Measurements from ENCODE around the gene DLEC1. TPM values are rescaled to one million over a fixed set of nuclear protein-coding genes. Genes with fewer than 3 reads are reported as not detected.

The DLEC1 gene
- total RNA-seq, 2 donors from 2014 or later: 3.9 to 6.0 TPM

- no peaks in the 10 kb centered on the region for H3K9me3 Mint-ChIP-seq
- H3K27me3 ChIP-seq (ENCODE audit: control insufficient read depth, insufficient read depth, low read length, poor library complexity, severe bottlenecking): no peaks in the 10 kb centered on the region
- peak overlapping the region; percentile 88 for H3K4me3 ChIP-seq (ENCODE audit: low read length)
- H3K36me3 ChIP-seq (ENCODE audit: control insufficient read depth, insufficient read depth, low read length): no peaks in the 10 kb centered on the region
- H3K4me1 ChIP-seq (ENCODE audit: control insufficient read depth, insufficient read depth, low read length): no peaks in the 10 kb centered on the region
- peaks cover 9% of the 10 kb centered on the region for H3K4me1 Mint-ChIP-seq
- no peaks in the 10 kb centered on the region for H3K9me3 ChIP-seq (ENCODE audit: control insufficient read depth, low read length)
- H3K36me3 Mint-ChIP-seq (ENCODE audit: low read depth): no peaks in the 10 kb centered on the region
- 85 to 86% methylated on average over 21 to 24 of the region's 24 CpGs for WGBS, 2 experiments (ENCODE audit: insufficient coverage in 1 of 2, insufficient read length in 1 of 2)
- peak overlapping the region; percentile 90 for H3K4me3 Mint-ChIP-seq
- H3K9ac ChIP-seq (ENCODE audit: extremely low read depth, low read length, poor library complexity, severe bottlenecking): peak overlapping the region; percentile 63
- no peak overlapping the region for H3K27ac ChIP-seq (ENCODE audit: low read depth, low read length)
- H3K27ac Mint-ChIP-seq: peak overlapping the region; percentile 100
- H3K27me3 Mint-ChIP-seq (ENCODE audit: insufficient read depth): no peaks in the 10 kb centered on the region
- no peak for DNase-seq
- TF ChIP-seq CTCF (conservative IDR thresholded peaks at IDR 0.05): no peak
Measured at GRCh38 chr3:38163841-38164642, 125.0 kb downstream of the DLEC1 start.

- peaks cover 9% of the 10 kb centered on the region for H3K4me1 Mint-ChIP-seq
- H3K9me3 Mint-ChIP-seq: no peaks in the 10 kb centered on the region
- peak overlapping the region; percentile 90 for H3K4me3 Mint-ChIP-seq
- no peak for DNase-seq
- H3K27ac ChIP-seq (ENCODE audit: low read depth, low read length): peak overlapping the region; percentile 94
- peak overlapping the region; percentile 88 for H3K4me3 ChIP-seq (ENCODE audit: low read length)
- H3K27me3 Mint-ChIP-seq (ENCODE audit: insufficient read depth): no peaks in the 10 kb centered on the region
- no peaks in the 10 kb centered on the region for H3K36me3 Mint-ChIP-seq (ENCODE audit: low read depth)
- WGBS, 2 experiments (ENCODE audit: insufficient coverage in 1 of 2, insufficient read length in 1 of 2): 16 to 42% methylated on average over 8 to 17 of the region's 17 CpGs
- no peaks in the 10 kb centered on the region for H3K36me3 ChIP-seq (ENCODE audit: control insufficient read depth, insufficient read depth, low read length)
- no peaks in the 10 kb centered on the region for H3K27me3 ChIP-seq (ENCODE audit: control insufficient read depth, insufficient read depth, low read length, poor library complexity, severe bottlenecking)
- TF ChIP-seq CTCF (conservative IDR thresholded peaks at IDR 0.05): no peak
- peak overlapping the region; percentile 100 for H3K27ac Mint-ChIP-seq
- H3K4me1 ChIP-seq (ENCODE audit: control insufficient read depth, insufficient read depth, low read length): no peaks in the 10 kb centered on the region
- H3K9me3 ChIP-seq (ENCODE audit: control insufficient read depth, low read length): no peaks in the 10 kb centered on the region
- peak overlapping the region; percentile 63 for H3K9ac ChIP-seq (ENCODE audit: extremely low read depth, low read length, poor library complexity, severe bottlenecking)
Measured at GRCh38 chr3:38164643-38164951, 125.6 kb downstream of the DLEC1 start.

- no peak for TF ChIP-seq CTCF (conservative IDR thresholded peaks at IDR 0.05)
- H3K27ac Mint-ChIP-seq: peak within 1 kb of the TSS; percentile 100
- H3K4me1 ChIP-seq (ENCODE audit: control insufficient read depth, insufficient read depth, low read length): no peaks in the 10 kb centered on the region
- DNase-seq: peak; percentile 97
- peak within 1 kb of the TSS; percentile 63 for H3K9ac ChIP-seq (ENCODE audit: extremely low read depth, low read length, poor library complexity, severe bottlenecking)
- H3K4me1 Mint-ChIP-seq: peaks cover 9% of the 10 kb centered on the region
- H3K27me3 Mint-ChIP-seq (ENCODE audit: insufficient read depth): no peaks in the 10 kb centered on the region
- H3K4me3 Mint-ChIP-seq: peak within 1 kb of the TSS; percentile 90
- no peaks in the 10 kb centered on the region for H3K36me3 ChIP-seq (ENCODE audit: control insufficient read depth, insufficient read depth, low read length)
- 0 to 3% methylated on average over 19 to 57 of the region's 57 CpGs for WGBS, 2 experiments (ENCODE audit: insufficient coverage in 1 of 2, insufficient read length in 1 of 2)
- peak within 1 kb of the TSS; percentile 88 for H3K4me3 ChIP-seq (ENCODE audit: low read length)
- H3K27me3 ChIP-seq (ENCODE audit: control insufficient read depth, insufficient read depth, low read length, poor library complexity, severe bottlenecking): no peaks in the 10 kb centered on the region
- no peaks in the 10 kb centered on the region for H3K36me3 Mint-ChIP-seq (ENCODE audit: low read depth)
- H3K9me3 ChIP-seq (ENCODE audit: control insufficient read depth, low read length): no peaks in the 10 kb centered on the region
- H3K27ac ChIP-seq (ENCODE audit: low read depth, low read length): peak within 1 kb of the TSS; percentile 94
- no peaks in the 10 kb centered on the region for H3K9me3 Mint-ChIP-seq
Measured at GRCh38 chr3:38164952-38165721, 126.1 kb downstream of the DLEC1 start, which contains the start of gene OXSR1. TSS of gene OXSR1 (plus strand) at chr3:38165537. CDS start at chr3:38165877, 340 bp downstream.

Data from endodermal cell (in vitro differentiated cells).